ENCODE measurements around the gene TPCN2.

Gene TPCN2

DNA sequence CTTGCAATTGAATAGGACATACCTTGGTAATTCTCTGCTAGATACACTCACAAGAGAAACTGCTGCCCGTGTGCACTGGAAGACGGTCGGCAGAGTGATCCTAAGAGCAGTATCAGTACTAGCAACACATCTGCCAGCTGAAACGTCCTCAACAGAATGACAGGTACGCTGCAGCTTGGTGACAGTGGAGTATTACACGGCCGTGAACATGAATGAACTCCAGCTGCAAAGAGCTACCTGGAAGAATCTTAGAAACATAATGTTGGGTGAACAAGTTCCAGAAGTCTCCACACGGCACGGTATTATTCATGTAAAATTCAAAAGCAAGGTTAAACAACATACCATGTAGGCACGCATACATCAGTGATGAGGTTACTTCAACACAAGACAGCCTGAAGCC is 44.4 kb downstream of the TPCN2 start:
- DNase-seq (ENCODE audit: low spot score) = no peak
- FAIRE-seq = no peak

DNA sequence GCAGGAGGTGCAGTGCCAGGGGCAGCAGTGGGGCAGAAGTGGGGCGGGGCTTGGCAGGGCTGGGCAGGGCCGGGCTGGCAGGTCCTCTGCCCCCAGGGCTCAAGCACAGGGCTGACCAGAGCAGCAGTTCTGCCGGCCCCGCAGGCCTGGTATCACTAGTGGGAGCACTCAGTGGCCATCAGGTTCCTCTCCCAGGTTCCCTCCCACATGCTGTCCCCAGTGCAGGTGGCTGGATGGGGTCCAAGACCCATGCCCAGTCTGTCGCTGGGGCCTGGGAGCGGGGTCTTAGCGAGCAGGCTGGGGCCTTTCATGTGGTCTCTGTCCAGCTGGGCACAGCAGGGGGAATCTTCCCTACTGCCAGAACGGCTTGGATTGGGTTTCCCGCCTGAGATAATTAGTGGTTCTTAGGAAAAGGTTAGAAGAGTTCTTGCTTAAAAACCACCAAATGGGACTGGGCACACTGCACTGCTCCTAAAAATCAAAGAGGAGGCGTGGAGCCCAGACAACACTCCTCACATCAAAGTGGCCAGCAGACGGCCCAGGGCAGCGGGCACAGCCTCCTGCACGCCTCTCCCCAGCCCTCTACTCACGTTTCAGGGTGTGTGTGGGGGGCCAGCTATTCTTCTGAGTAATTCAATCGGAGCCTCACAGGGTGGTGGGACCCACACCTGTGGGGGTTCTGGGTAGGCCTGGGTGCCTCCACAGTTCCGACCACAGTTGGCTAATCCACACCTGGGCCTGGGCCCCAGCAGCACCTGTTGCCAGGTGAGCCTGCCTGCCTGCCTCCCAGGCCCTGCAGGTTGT is 45.6 kb downstream of the TPCN2 start:
- DNase-seq (ENCODE audit: low spot score) (no peak), FAIRE-seq (no peak)

- FAIRE-seq (no peak), DNase-seq (ENCODE audit: low spot score) (no peak)
Measured at GRCh38 chr11:69094915-69095290, 46.2 kb downstream of the TPCN2 start.

GRCh38 chr11:69095300-69095699 is 46.6 kb downstream of the TPCN2 start:
- FAIRE-seq (no peak), DNase-seq (ENCODE audit: low spot score) (no peak)

GRCh38 chr11:69096473-69096872 is 47.7 kb downstream of the TPCN2 start:
- DNase-seq (ENCODE audit: low spot score) = no peak
- no peak for FAIRE-seq

DNA sequence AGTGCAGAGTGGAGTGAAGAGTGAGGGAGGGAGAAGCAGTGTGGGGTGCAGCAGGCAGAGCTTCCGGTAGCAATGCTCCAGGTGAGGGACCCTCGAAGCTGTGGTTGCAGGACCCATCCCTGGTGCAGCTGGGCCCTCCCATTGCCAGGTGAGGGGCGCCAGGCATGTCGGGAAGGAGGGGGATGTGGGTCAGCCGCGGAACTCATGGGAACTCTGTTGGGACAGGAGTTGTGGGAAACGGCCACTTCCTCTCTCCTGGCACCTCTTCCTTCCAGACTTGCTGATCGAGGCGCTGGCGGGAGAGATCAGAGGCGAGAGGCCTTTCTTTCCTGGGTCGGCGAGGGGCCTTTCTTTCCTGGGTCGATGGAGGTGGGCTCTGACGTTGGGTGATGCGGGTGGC is 48.5 kb downstream of the TPCN2 start:
- FAIRE-seq (no peak), DNase-seq (ENCODE audit: low spot score) (no peak)

GRCh38 chr11:69099180-69099579 is 50.4 kb downstream of the TPCN2 start:
- DNase-seq (ENCODE audit: low spot score) (no peak), FAIRE-seq (no peak)

DNA sequence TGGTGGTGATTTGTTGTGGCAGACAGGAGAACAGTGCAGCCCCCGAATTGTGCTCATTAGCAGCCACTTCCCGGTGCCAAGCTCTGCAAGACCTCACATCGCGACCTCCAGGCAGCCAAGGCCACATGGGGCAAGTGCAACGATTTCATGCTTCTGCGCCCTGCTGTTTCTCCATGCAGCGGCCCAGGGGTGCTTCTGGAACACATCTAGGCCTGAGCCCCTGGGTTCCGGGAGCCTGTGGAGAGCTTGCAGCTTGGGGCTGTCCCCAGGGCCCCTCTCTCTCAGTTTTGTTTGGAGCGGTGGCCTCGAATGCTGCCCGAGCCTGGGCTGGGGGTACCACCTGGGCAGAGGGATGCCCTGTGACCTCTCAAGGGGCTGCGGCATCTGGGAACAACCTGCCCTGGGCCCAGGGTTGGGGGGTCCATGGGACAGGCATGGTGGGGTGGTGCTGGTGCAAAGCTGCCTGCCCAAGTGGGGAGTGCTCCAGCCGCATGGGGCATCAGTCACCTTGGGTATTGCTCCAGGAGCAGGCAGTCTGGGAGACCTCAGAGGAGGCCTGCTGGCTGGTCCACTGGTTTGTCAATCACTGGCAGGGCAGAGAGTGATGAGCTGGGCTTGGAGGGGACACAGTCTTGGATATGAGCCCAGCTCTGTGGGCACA is 51.9 kb downstream of the TPCN2 start:
- DNase-seq (ENCODE audit: low spot score) (no peak), FAIRE-seq (no peak)

- DNase-seq (ENCODE audit: low spot score) (peak; percentile 60), FAIRE-seq (no peak)
Measured at GRCh38 chr11:69101115-69101791, 52.5 kb downstream of the TPCN2 start.

DNA sequence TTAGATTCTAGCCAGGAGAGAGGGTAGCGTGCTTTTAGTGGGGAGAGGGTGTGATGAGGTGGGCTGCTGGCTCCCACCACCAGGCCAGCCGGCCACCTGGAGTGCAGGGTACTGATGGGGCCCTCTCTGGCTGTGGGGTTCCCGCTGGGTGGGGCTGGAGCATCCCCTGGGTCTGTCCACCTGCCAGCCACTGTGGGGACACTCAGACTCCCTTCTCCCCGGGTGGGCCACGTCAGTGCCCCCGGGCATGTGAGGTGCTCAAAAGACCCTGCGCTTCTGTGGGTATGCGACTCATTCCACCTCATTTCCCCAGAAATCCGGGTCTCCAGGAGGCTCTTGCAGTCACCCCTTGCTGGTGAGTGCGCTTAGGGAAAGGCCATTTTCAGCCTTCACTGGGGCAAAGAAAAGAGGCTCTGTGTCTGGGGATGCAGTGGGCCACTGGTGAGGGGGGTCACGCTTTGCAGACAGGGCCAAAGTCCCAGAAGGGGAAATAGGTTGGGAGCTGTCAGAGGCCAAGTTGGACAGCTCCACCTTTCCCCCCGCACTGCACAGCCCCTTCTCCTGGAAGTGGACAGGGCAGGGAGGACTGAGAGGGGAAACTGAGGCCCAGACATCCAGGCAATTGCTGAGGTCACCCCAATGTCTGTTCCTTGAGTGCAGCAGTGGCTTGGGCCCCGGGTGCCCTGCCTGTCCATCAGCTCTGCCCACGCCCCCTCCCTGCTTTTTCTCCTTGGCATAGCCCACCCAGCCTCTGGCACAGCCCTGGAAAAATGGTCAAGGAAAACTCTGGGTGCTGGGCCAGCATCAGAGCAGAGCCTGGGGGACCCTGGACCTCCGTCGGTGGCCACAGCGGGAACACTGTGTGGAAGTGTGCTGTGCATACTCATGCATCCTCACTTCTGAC is 53.3 kb downstream of the TPCN2 start:
- DNase-seq (ENCODE audit: low spot score) = no peak
- FAIRE-seq = no peak

- DNase-seq (ENCODE audit: low spot score) (no peak), FAIRE-seq (no peak)
Measured at GRCh38 chr11:69102732-69103615, 54.2 kb downstream of the TPCN2 start.

DNA sequence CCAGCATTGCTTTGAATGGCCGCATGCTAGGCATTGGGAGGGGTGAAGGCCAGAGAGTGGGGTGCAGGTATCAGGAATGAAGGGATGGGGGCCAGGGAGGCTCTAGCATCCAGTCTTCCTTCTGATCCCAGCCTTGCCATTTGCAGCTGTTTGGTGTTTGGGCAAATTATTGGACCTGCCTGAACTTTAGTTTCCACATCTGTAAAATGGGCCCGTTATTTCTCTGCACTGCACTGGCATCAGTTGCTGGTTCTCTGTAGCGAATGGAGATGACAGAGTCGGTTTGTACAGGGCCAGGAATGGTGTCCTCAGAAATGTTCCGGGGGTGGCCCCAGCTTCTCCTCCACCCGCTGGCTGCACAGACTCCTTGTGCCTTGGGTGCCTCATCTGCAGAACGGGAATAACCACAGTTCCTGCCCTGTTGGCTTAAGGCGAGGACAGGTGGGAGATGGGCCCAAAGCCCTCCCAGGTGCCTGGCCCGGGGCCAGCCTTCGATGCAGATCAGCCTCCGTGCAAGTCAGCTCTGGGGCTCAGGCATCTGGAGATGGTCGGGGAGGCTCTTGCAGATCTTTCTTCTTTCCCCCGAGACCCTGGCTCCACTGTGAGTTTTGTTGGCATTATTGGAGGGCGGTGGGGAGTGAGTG is 55.6 kb downstream of the TPCN2 start:
- DNase-seq (ENCODE audit: low spot score) = no peak
- FAIRE-seq = no peak

DNA sequence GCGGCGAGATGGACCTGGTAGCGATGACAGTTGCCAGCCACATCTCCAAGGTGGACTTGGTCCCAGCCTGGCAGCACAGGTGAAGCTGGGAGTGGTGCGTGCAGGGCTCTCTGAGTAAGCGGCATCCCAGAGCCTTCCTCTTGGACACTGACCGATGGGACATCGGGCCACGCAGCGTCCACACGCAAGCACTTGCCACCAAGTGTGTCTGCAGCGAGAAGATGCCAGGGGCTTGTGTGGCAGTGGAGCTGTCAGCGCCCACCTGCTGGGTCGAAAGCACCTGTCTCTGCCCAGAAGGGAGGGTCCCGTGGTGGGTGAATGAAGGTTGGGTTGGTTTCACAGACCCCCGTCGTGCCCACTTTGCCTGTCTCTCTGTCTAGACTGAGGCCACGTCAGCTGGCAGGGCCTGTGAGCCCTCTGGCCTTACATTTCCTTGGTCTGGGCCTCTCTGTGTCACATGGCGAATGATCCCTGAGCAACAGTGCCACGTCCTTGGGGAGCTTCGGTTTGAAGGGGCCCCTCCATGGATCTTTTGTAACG is 56.2 kb downstream of the TPCN2 start:
- DNase-seq (ENCODE audit: low spot score) (no peak), FAIRE-seq (no peak)

- DNase-seq (ENCODE audit: low spot score) (no peak), FAIRE-seq (no peak)
Measured at GRCh38 chr11:69105461-69106030, 56.8 kb downstream of the TPCN2 start.

DNA sequence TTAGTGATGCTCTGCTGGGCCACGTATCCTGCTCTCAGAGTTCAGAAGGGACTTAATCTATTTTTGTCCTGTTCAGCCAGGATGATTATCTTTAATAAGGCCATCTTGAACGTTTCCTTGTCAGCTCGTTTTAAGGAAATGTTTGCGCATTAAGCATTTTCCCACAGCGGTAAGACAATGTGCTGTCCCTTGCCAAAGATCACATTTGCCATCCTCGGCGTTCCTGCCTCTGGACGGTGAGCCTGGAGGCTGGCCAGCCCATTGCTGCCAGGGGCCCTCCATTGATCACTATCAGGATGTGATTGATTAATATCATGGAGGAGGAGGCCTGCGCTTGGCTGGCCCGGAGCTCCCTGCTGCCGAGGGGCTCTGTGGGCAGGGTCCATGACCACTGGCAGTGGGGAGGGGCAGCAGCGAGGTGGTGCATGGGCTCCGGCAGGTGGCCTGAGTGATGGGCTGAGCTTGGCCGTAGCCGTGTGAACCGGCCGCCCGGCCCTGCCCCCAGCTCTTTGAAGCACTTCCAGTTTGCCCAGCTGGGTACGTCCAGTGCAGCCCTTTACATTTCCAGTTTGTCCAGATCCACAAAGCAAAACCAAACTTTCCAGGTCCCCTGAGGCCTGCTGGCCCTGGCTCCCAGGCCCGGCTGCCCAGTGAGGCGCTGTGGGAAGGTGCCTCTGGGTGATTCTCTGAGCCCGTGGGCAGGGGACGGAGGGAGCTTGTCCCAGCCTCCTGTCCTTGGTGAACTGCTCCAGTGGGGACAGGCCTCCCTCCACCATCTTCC is 57.5 kb downstream of the TPCN2 start:
- DNase-seq (ENCODE audit: low spot score) (no peak), FAIRE-seq (no peak)

GRCh38 chr11:69107413-69107812 is 58.7 kb downstream of the TPCN2 start:
- DNase-seq (ENCODE audit: low spot score) (no peak), FAIRE-seq (no peak)

DNA sequence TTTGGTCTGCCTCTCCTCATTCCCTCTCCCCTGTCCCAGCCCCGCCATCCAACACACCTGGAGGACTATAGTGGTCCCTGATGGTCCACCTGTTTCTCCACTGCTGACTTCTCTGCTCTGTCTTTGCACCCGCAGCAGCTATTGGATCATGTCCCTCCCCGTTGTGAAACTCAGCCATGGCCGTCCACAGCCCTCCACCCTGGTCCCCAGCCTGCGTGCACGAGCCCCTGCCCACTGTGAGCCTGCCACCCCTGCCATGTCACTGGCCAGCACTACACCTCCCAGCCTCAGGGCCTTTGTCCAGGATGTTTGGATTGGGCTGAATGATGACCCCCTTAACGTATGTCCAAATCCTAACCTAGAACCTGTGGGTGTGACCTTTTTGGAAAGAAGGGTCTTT is 59.3 kb downstream of the TPCN2 start:
- no peak for FAIRE-seq
- DNase-seq (ENCODE audit: low spot score) = no peak

GRCh38 chr11:69108559-69108958 is 59.8 kb downstream of the TPCN2 start:
- DNase-seq (ENCODE audit: low spot score) = no peak
- FAIRE-seq = no peak

DNA sequence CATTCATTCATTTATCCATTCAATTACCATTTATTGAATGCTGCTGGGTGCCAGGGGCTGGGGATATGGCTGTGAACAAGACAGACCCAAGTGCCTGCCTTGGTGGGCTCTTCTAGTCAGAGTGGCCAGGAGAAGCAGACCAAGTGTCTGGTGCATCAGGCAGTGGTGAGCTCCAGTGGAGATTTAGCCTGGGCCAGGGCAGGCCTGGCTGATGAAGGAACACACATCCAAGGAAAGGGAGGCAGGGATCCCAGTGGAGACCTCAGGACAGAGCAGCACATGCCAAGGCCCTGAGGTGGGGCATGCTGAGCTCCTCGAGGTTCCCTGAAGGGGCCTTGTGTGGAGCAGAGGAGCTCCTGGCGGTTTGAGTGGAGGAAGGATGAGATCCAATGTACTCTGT is 60.4 kb downstream of the TPCN2 start:
- DNase-seq (ENCODE audit: low spot score) = no peak
- no peak for FAIRE-seq
